Fibroblast of skin of left quadriceps (primary cell): ENCODE results near the gene PM20D1.
"Not testable (repeated sequence)": the region's sequence is repeated elsewhere in the genome, so short reads cannot be mapped to it uniquely, and the experiment has no call there.

ENCODE experiments used
- DNase-seq, 2 experiments: peaks; one replicate each; pipeline ENCODE4 v3.0.0-alpha.2; 2013; ENCODE audit warnings: low read depth in 2 of 2

PM20D1 gene

DNA sequence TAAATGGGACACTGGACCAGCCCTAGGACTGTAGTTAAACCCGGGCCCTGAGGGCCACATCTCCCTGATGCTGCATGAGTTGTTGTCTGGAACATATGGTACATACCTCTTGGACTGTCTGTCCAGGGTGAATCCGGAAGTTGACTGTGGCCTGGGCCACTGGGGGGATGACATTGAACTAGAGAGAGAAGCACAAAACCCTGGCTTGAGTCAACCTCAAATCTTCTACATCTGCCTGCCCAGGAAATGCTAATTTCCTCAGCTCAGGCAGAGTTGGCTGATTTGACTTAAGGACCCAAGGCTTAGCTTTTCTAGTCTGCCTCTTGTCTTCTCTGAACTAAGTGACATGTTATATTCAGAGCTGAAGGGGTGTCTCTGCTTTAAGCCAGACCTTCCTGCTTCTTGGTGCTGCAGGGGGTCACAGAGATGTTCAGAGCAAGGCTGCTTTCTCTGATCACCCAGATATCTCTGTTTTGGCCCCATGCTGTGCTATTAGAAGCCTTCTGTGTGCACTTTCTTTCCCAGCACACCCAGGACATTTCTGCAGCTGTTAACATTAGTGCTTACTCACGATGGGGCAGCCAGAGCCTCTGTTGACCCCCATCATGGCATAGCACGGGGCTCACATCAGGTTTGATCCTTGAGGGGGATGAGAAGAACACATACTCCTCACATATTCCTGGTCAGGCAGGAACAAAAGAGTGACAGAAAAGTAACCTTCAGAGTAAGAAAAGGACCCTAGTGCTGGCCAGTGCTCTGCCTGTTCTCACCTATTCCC, 9.6 kb downstream of the PM20D1 start:
- DNase-seq, result no peak

DNA sequence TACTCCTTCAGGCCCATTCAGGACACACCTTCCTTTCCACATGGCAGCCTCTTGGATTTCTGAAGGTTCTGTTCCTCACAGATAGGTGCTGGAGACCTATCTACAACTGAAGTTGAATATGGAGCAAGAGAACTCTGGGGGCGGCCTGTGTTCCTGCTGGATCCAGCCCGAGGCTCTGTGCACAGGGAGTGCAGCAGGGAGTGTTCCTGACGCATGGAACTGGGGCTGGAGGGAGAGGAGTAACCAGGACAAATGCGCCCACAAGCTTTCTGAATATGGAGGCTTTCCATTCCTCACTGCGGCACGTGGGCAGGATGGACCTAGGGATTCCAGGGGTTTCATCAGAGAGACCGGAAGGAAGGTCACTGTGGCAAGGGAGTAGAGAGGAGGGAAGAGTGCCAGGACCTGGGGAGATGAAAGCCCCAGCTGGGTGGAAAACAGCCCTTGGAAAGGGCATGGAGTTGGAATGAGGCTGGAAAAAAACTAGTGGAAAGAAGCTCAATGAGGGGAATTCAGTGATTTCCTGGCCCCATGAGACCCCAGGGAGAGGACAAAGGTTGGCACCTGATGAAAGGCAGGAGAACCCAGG, 12.5 kb downstream of the PM20D1 start:
- DNase-seq, result no peak

- DNase-seq, result no peak
Measured at GRCh38 chr1:205834751-205835150, 15.2 kb downstream of the PM20D1 start.

DNA sequence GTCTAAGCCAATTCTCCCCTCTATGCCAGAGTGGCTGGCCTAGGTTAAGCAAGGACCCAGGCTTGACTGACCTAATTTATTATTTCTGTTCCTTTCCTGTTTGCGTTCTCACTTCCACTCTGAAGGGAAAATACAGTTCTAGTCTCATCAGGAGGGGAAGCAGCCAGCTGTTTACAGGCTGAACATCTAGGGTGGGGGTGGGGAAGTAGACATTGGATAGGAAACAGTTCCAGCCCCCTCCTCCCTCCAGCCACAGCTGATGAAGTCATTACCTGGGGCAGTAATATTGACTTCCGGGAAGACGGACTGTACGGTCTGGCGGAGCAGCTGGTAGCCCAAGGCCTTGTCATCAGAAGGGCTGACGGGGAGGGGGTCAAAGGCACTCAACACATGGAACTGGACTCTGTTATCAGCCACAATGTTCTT, 17.6 kb downstream of the PM20D1 start:
- no peak for DNase-seq

DNA sequence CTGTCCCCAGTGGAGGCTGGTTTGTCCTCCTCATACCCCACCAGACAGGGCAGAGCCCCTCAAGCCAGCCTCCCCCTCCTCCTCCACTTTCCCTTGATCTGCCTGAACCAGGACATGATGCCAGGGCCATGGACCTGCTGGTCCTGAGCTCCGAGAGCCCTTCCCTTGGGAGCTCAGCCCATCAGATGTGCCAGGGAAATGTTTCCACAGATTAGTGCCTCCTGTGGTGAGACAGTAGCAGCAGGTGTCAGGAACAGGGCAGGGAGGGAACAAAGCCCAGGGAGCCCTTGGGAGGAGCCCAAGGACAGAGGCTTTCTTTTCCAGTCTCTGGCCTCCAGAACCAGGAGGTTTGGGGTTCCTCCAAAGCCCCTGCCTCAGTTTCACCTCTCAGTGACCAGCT, 22.3 kb downstream of the PM20D1 start:
- DNase-seq, result no peak

- DNase-seq, result no peak
Measured at GRCh38 chr1:205826995-205827394, 22.9 kb downstream of the PM20D1 start.

DNA sequence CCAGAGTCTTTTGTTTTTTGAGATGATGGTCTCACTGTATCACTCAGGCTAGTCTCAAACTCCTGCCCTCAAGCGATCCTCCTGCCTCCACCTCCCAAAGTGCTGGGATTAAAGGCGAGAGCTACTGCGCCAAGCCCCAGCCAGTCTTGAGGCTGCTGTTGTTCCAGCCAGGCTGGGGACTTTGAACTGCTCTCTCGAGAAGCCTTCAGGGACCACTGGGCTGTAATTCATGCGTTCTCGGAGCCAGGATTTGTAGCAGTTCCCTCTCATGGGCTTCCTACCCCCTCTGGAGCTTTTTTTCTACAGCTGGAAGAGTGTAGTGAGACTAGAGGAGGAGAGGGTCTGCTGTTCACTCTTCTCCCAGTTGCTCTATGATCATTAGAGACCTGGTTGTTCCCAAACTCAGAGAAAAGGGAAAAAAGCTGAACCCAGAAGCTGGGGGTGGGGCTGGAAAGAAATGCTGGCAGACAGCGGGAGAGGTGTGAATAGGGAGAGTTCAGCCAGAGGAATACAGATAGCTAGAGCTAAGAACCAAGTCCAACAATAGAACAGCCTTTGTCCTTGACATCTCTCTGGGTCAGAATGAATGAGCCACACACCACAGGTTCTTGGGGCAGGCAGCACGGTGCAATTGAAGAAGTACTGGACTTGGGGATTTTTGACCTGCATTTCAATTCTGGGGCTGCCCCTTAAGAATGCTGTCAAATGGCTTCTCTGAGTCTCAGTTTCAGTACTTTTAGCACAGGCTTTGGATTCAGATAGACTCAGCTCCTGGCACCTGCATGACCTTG, 23.7 kb downstream of the PM20D1 start:
- no peak for DNase-seq

DNA sequence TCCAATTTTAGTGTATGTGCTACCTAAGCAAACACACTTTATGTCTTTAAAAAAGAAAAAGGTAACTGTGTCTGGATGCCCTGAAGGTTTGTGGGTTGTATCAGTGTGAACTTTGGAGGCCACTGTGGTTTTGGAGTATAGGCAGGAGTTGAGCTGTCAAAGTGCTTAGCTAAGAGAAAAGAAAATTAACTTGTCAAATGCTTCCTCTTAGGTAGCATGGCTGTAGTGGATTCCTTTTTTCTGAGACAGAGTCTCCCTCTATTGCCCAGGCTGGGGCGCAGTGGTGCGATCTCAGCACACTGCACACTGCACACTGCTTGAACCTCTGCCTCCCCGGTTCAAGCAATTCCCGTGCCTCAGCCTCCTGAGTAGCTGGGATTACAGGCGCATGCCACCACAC, 25.8 kb downstream of the PM20D1 start:
- DNase-seq, result no peak

DNA sequence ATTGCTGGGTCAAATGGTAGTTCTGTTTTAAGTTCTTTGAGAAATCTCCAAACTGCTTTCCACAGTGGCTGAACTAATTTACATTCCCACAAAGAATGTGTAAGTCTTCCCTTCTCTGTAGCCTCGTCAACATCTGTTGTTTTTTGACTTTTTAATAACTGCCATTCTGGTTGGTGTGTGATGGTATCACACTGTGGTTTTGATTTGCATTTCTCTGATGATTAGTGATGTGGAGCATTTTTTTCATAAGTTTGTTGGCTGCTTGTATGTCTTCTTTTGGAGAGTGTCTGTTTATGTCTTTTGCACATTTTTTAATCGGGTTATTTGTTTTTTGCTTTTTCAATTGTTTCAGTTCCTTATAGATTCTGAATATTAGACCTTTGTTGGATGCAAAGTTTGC, 26.7 kb downstream of the PM20D1 start:
- DNase-seq, result not testable (repeated sequence)

- no peak for DNase-seq
Measured at GRCh38 chr1:205822397-205822796, 27.5 kb downstream of the PM20D1 start.

GRCh38 chr1:205817988-205818387, 31.9 kb downstream of the PM20D1 start:
- no peak for DNase-seq

DNA sequence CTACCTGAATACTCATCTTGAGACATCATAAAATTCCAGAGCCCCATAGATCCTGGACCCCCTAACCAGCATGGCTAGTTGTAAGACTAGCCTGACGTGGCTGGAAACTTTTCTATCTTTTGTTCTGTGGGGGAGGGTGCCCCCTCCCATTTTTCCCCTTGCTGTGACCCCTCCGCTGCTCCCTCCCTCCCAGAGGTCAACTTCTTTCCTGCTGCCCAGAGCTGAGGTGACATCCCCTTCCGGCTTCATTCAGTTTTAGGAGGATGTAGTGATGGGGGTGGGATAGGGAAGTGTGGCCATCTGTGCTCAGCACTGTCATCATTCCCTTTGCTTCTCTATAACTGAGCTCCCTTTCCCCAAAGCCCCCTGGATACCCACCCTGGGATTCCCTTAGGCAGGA, 32.6 kb downstream of the PM20D1 start:
- DNase-seq, result no peak

DNA sequence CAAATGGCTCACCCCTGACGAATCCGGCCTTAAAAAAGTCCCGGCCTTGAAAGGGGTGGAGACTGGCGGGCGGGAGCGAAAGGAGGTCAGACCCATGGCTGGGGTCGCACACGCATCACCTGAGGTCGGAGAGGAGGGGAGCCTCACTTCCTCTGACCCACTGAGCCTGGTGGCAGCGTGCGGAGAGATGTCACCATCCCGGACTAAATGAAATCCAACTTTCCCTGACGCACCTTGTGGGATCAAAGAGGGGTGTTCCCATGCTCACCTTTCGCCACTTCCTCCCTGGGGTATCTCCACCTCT, 36.2 kb downstream of the PM20D1 start:
- DNase-seq, result no peak

DNA sequence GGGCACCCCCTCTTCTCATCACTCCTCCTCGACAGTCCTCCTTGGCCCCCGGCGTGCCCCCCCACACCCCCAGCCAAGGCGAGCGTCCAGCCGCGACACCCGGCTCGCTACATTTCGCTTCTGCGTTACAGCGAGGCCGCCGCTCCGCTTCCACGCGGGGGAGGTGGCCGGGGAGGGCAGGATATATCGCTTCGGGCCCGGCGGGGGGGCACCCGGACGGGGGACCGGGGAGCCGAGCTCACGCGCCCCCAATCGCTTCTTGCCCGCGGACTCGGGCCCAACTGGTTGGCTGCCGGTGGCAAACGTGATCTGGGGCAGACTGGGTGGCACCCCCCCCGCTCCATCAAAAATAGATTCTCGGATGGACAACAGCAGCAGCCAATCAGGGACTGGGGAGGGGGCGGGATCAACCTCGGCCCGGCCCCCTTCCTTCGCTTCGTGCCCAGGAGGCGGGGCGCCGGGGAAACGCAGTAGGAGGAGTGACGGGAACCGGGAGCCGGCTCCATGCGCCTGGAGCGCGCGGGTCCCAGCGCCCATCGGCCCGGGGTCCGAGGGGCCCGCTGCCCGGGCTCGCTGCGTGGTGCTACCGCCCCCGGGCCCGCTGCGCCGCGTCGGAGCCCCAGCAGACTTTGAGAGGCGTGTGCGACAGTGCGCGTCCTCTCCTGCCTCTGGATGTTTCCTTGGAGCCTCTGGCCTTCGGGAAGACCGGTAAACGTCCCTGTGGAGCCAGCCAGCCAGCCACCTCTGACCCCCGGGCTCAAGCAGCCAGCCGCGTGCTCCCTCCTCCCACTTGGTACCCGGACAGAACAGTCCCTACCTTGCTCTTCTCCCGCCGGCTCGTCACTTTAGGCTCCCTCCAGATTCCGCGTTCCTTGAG, 36.8 kb downstream of the PM20D1 start, which contains the start of gene SLC41A1:
TSS of gene SLC41A1 (minus strand) at position 321 of the 877 bp plus-strand sequence. CDS start 2,757 bp downstream, outside the sequence.
- DNase-seq, result peak; percentile 82 to 84

DNA sequence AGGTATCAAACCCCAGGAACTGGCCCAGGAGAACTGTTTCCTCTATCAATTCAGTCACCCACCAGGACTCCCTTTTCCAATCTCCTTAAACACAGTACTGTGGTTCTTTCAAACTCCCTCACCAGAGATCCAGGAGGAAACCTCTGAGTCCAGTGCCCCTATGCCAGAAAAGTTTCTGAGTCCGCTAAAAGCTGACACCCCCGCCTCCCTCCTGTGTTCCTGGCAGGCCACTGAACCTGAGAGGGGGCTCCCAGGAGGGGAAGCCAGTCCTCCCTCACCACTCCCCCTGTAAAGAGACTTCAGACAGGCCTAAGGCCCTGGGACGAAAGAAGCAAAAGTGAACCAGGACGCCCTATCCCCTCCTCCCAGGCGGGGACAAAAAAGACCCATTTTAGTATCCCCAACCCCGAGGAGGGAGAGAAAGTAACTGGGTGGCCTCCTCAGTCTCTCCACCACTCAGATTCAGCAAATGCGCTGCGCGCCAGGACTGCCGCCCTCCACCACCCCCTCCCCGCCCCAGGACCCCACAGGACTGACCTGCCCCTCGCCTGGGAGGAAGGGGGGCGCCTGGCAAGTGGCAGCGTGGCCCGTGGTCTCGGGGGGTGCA, 37.6 kb downstream of the PM20D1 start:
- DNase-seq, result no peak

DNA sequence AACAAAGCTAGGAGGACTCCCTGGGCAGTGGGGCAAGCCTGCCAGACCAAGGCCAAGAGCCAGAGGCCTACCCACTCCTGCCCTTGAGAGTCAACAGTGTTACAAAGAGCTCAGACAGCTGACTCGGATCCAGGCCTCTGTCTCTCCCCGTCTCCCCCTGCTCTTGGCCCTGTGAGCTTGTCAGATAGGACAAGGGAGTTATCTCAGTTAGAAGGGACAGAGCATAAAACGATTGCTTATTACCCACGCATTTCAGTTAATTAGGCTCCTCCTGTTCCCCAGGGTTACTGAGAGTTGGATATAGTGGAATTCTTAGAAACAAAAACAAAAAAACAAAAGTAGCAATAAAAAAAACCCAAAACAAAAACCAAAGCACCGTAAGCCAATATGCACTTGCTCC, 38.3 kb downstream of the PM20D1 start:
- no peak for DNase-seq

GRCh38 chr1:205810448-205811157, 39.3 kb downstream of the PM20D1 start:
- no peak for DNase-seq

DNA sequence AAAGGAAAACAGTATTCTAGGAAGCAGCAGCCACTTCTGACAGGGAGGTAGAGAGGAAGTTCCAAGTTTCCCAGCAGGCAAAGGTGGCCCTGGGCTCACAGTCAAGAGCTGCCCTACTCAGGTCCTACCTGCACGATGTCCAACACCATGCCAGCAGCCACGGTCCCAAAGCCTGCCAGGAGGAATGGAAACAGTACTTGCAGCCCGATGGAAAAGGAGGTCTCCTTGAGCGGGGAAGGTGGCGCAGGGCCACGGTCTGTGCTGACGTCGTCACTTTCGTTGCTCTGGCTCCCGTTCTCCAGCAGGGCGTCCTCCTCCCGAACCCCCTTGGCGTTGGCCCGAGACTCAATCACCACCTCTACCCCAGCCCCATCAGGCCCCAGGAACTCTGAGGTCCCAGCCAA, 40.0 kb downstream of the PM20D1 start:
- no peak for DNase-seq

DNA sequence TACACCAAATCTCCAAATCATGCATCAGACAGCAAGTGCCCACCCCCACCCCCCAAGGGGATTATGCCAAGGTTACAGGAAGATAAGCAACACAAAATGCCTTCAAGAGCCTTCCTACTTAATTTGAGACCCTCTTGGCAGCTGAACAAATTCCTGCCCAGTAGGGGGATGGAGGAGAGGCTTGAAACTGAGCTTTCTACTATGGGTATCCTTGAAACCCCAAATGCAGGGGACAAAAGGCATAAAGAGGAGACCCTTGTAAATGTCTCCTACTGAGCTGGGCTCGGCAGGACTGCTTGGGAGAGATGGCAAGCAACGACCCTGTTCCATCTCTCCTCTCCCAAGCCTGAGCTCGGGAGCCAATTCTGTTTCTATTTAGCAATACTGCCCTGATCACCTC, 40.5 kb downstream of the PM20D1 start:
- DNase-seq, result no peak

GRCh38 chr1:205805082-205805711, 44.7 kb downstream of the PM20D1 start:
- DNase-seq, result no peak
